ENCODE data around the gene MYO16.

DNA sequence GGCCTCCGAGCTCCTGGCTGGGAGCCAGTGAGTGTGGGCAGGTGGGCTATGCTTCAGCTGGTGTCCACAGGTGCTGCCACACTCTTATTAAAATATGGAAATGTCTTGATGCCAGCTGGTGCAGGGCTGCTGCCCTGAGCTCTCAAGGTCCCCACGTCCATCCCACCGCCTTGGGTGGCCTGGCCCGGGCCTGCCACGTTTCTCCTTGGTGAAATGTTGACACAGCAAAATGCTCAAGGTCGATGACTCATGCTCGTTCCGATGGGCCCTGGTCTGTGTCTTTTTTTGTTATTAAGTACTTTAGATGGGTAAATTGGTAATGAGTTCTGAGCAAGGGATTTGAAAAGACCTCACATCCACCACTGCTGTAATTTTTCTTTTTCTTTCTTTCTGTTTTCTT is 524.7 kb downstream of the MYO16 start:
- no peak for TF ChIP-seq CTCF (IDR thresholded peaks at IDR 0.05)
- TF ChIP-seq POLR2A (IDR thresholded peaks at IDR 0.05), result no peak
- peak in 3 of 4 donors; percentile 33 to 75 (median 63) for TF ChIP-seq POLR2AphosphoS5 (IDR thresholded peaks at IDR 0.05)
- TF ChIP-seq EP300 (IDR thresholded peaks at IDR 0.05), result peak in 1 of 4 donors; percentile 46
